Measurements from ENCODE around the gene SPRYD4.

SPRYD4 gene

DNA sequence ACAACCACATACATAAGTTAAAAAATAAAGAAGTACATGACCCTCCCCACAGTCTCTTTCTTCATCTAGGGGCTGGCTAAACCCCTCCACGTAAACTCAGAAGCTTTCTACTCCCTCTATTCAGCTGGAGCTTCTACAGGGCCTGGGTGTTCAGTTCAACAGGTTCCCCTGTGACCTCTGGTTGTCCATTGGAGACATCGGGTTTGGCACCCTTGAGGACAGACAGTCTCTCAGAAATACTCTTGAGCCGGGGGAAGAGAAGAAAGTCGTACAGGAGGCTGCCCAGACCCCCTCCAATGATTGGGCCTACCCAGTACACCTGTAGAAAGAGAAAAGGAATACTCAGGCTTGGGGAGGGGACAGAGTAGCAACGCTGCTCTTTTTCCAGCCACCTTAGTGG, 17.2 kb upstream of the SPRYD4 start:
- H3K79me1 ChIP-seq (ENCODE audit: low read depth, low read length), result no peaks in the 10 kb centered on the region
- H3K9ac ChIP-seq (ENCODE audit: low read depth, low read length, poor library complexity), result no peak overlapping the region
- H3K27me3 ChIP-seq (ENCODE audit: control insufficient read depth in 3 of 3, insufficient read depth in 3 of 3, low read depth in 1 of 3, low read length in 3 of 3), result peaks cover 0 to 4% (median 0%) of the 10 kb centered on the region in 3 experiments
- peaks cover 0 to 18% of the 10 kb centered on the region in 2 donors for H3K4me1 ChIP-seq (ENCODE audit: control insufficient read depth in 2 of 2, insufficient read depth in 1 of 2, low read depth in 1 of 2, low read length in 2 of 2)
- H3K27ac ChIP-seq (replicated peaks; ENCODE audit: low read length), result no peak overlapping the region
- peak overlapping the region; percentile 1 for H2AFZ ChIP-seq (ENCODE audit: low read length)
- no peak overlapping the region for H3K4me2 ChIP-seq (ENCODE audit: insufficient read depth, low read length, poor library complexity, severe bottlenecking)
- no peak overlapping the region for H4K91ac ChIP-seq (ENCODE audit: low read depth, low read length, poor library complexity)
- no peak overlapping the region for H3K23ac ChIP-seq (ENCODE audit: low read depth, low read length, poor library complexity)
- no CpG with 5 or more reads among the region's 5 CpGs for WGBS, 2 donors (ENCODE audit: extremely low coverage in 2 of 2, insufficient read length in 2 of 2, insufficient replicate concordance in 1 of 2)
- H2BK15ac ChIP-seq (ENCODE audit: low read length), result no peak overlapping the region
- peaks cover 0 to 14% of the 10 kb centered on the region in 2 donors for H3K36me3 ChIP-seq (replicated peaks in 1 of 2; ENCODE audit: control insufficient read depth in 2 of 2, insufficient read depth in 2 of 2, low read length in 2 of 2)
- no peak overlapping the region for H2BK5ac ChIP-seq (ENCODE audit: low read length)
- H3K4ac ChIP-seq (ENCODE audit: low read length), result no peak overlapping the region
- no peak overlapping the region for H2AK5ac ChIP-seq (ENCODE audit: low read depth, low read length)
- H2BK12ac ChIP-seq (ENCODE audit: low read length), result no peak overlapping the region
- peaks cover 0 to 9% of the 10 kb centered on the region in 2 donors for H3K9me3 ChIP-seq (replicated peaks in 1 of 2; ENCODE audit: control insufficient read depth in 2 of 2, insufficient read depth in 1 of 2, low read depth in 1 of 2, low read length in 2 of 2)
- no peak overlapping the region for H2BK120ac ChIP-seq (ENCODE audit: low read depth, low read length)
- DNase-seq (ENCODE audit: low spot score), result no peak
- no peak overlapping the region for H4K8ac ChIP-seq (ENCODE audit: low read depth, low read length)
- H3K14ac ChIP-seq (ENCODE audit: low read length), result no peak overlapping the region
- H3K18ac ChIP-seq (ENCODE audit: low read length), result no peak overlapping the region
- no peak overlapping the region for H3K4me3 ChIP-seq (ENCODE audit: low read length in 2 of 2)

DNA sequence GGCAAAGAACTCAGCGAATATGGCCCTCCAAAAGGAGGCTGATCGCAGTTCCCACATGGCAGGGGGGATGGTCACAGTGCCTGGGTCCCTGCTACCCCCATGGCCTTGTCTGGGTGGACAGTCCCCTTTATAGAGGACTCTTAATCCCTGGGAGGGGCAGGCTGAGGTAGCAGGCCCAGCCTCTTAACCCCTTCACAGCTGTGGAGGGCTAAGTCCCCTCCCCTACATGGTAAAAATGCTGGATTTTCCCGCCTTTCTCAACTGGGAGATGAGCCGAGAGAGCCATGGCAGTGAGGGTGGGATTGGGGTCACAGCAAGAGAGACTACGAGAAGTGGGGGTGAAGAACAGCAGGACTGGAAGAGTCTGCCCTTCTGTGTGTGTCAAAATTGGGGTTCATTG, 13.8 kb upstream of the SPRYD4 start, which contains the start of gene MIP:
Gene MIP (minus strand): TSS at position 101 of the 400 bp plus-strand sequence. CDS start 44 bp downstream, at position 57.
- H3K18ac ChIP-seq (ENCODE audit: low read length), result peak within 1 kb of the TSS; percentile 35
- H2BK12ac ChIP-seq (ENCODE audit: low read length), result peak within 1 kb of the TSS; percentile 36
- no peak within 1 kb of the TSS for H3K4me3 ChIP-seq (ENCODE audit: low read length in 2 of 2)
- no peak within 1 kb of the TSS for H3K4me2 ChIP-seq (ENCODE audit: insufficient read depth, low read length, poor library complexity, severe bottlenecking)
- H3K36me3 ChIP-seq (replicated peaks in 1 of 2; ENCODE audit: control insufficient read depth in 2 of 2, insufficient read depth in 2 of 2, low read length in 2 of 2), result no peaks in the 10 kb centered on the region
- H3K79me1 ChIP-seq (ENCODE audit: low read depth, low read length), result no peaks in the 10 kb centered on the region
- peak within 1 kb of the TSS; percentile 10 for H2AK5ac ChIP-seq (ENCODE audit: low read depth, low read length)
- no peak within 1 kb of the TSS for H3K9ac ChIP-seq (ENCODE audit: low read depth, low read length, poor library complexity)
- peaks cover 0 to 4% (median 0%) of the 10 kb centered on the region in 3 experiments for H3K27me3 ChIP-seq (ENCODE audit: control insufficient read depth in 3 of 3, insufficient read depth in 3 of 3, low read depth in 1 of 3, low read length in 3 of 3)
- H3K23ac ChIP-seq (ENCODE audit: low read depth, low read length, poor library complexity), result no peak within 1 kb of the TSS
- peak within 1 kb of the TSS; percentile 24 for H2BK120ac ChIP-seq (ENCODE audit: low read depth, low read length)
- peak within 1 kb of the TSS; percentile 59 for H2BK5ac ChIP-seq (ENCODE audit: low read length)
- peak within 1 kb of the TSS; percentile 36 for H2AFZ ChIP-seq (ENCODE audit: low read length)
- no CpG with 5 or more reads among the region's 5 CpGs for whole genome bisulfite sequencing, 2 donors (ENCODE audit: extremely low coverage in 2 of 2, insufficient read length in 2 of 2, insufficient replicate concordance in 1 of 2)
- DNase-seq (ENCODE audit: low spot score), result no peak
- peak within 1 kb of the TSS; percentile 40 for H2BK15ac ChIP-seq (ENCODE audit: low read length)
- peaks cover 0 to 18% of the 10 kb centered on the region in 2 donors for H3K4me1 ChIP-seq (ENCODE audit: control insufficient read depth in 2 of 2, insufficient read depth in 1 of 2, low read depth in 1 of 2, low read length in 2 of 2)
- no peak within 1 kb of the TSS for H3K4ac ChIP-seq (ENCODE audit: low read length)
- H3K27ac ChIP-seq (replicated peaks; ENCODE audit: low read length), result no peak within 1 kb of the TSS
- no peaks in the 10 kb centered on the region for H3K9me3 ChIP-seq (replicated peaks in 1 of 2; ENCODE audit: control insufficient read depth in 2 of 2, insufficient read depth in 1 of 2, low read depth in 1 of 2, low read length in 2 of 2)
- H4K91ac ChIP-seq (ENCODE audit: low read depth, low read length, poor library complexity), result peak within 1 kb of the TSS; percentile 34
- H3K14ac ChIP-seq (ENCODE audit: low read length), result peak within 1 kb of the TSS; percentile 26
- no peak within 1 kb of the TSS for H4K8ac ChIP-seq (ENCODE audit: low read depth, low read length)

DNA sequence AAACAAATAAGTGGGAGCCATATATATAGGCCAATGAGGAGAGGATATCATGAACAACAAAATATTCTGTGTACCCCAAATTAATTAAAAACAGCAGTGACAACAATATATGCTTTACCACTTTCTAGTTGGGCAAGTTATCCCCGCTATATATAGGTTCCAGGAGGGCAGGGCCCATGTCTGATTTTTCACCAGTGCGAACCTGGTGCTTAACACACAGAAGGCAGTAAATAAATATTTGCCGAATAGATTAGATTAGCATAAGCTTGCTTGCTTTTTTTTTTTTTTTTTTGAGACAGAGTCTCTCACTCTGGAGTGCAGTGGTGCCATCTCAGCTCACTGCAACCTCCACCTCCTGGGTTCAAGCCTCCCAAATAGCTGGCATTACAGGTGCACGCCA, 10.6 kb upstream of the SPRYD4 start:
- H3K14ac ChIP-seq (ENCODE audit: low read length), result no peak overlapping the region
- H4K91ac ChIP-seq (ENCODE audit: low read depth, low read length, poor library complexity), result no peak overlapping the region
- H2AK5ac ChIP-seq (ENCODE audit: low read depth, low read length), result no peak overlapping the region
- no peak overlapping the region for H2BK5ac ChIP-seq (ENCODE audit: low read length)
- no peak overlapping the region for H3K23ac ChIP-seq (ENCODE audit: low read depth, low read length, poor library complexity)
- no peak overlapping the region for H4K8ac ChIP-seq (ENCODE audit: low read depth, low read length)
- H3K18ac ChIP-seq (ENCODE audit: low read length), result no peak overlapping the region
- H3K79me1 ChIP-seq (ENCODE audit: low read depth, low read length), result no peaks in the 10 kb centered on the region
- no peak overlapping the region for H2AFZ ChIP-seq (ENCODE audit: low read length)
- peaks cover 6 to 16% of the 10 kb centered on the region in 2 donors for H3K4me1 ChIP-seq (ENCODE audit: control insufficient read depth in 2 of 2, insufficient read depth in 1 of 2, low read depth in 1 of 2, low read length in 2 of 2)
- no peak overlapping the region for H2BK120ac ChIP-seq (ENCODE audit: low read depth, low read length)
- no peaks in the 10 kb centered on the region for H3K36me3 ChIP-seq (replicated peaks in 1 of 2; ENCODE audit: control insufficient read depth in 2 of 2, insufficient read depth in 2 of 2, low read length in 2 of 2)
- H2BK12ac ChIP-seq (ENCODE audit: low read length), result no peak overlapping the region
- no peak overlapping the region for H3K4me3 ChIP-seq (ENCODE audit: low read length in 2 of 2)
- no peak overlapping the region for H3K4me2 ChIP-seq (ENCODE audit: insufficient read depth, low read length, poor library complexity, severe bottlenecking)
- no peak overlapping the region for H2BK15ac ChIP-seq (ENCODE audit: low read length)
- no peak overlapping the region for H3K4ac ChIP-seq (ENCODE audit: low read length)
- no peaks in the 10 kb centered on the region for H3K9me3 ChIP-seq (replicated peaks in 1 of 2; ENCODE audit: control insufficient read depth in 2 of 2, insufficient read depth in 1 of 2, low read depth in 1 of 2, low read length in 2 of 2)
- H3K27ac ChIP-seq (replicated peaks; ENCODE audit: low read length), result no peak overlapping the region
- DNase-seq (ENCODE audit: low spot score), result no peak
- H3K27me3 ChIP-seq (ENCODE audit: control insufficient read depth in 3 of 3, insufficient read depth in 3 of 3, low read depth in 1 of 3, low read length in 3 of 3), result peaks cover 0 to 4% (median 0%) of the 10 kb centered on the region in 3 experiments
- WGBS, 2 donors (ENCODE audit: extremely low coverage in 2 of 2, insufficient read length in 2 of 2, insufficient replicate concordance in 1 of 2), result no CpG with 5 or more reads among the region's 4 CpGs
- no peak overlapping the region for H3K9ac ChIP-seq (ENCODE audit: low read depth, low read length, poor library complexity)

DNA sequence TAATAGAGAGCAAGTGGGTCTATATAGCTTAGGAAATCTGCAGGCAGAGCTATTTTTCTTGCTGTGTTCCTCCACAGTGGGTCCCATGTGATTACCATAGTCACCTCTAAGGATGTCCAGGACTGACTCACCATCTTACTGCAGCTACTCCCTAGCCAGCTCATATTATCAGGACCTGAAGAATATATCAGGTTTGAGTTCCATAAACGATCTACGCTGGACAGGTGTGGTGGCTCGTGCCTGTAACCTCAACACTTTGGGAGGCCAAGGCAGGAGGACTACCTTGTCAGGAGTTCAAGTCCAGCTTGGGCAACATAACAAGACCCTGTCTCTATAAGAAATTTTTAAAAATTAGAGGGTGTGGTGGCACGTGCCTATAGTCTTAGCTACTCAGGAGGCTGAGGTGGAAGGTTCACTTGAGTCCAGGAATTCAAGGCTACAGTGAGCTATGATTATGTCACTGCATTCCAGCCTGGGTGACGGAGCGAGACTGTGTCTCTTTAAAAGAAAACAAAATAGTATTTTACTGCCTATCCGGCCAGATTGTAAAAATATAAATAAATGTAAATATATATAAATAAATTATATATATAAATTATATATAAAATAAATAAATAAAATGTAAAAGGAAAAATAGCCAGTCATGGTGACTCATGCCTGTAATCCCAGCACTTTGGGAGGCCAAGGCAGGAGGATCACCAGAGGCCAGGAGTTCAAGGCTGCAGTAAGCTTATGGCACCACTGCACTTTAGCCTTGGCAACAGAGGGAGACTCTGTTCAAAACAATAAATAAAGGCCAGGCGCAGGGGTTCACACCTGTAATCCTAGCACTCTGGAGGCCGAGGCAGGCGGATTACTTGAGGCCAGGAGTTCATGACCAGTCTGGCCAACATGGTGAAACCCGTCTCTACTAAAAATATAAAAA, 6.9 kb upstream of the SPRYD4 start:
- no peak for DNase-seq (ENCODE audit: low spot score)
- H3K4me2 ChIP-seq (ENCODE audit: insufficient read depth, low read length, poor library complexity, severe bottlenecking), result no peak overlapping the region
- no CpG with 5 or more reads among the region's 11 CpGs for WGBS, 2 donors (ENCODE audit: extremely low coverage in 2 of 2, insufficient read length in 2 of 2, insufficient replicate concordance in 1 of 2)
- no peak overlapping the region for H3K27ac ChIP-seq (replicated peaks; ENCODE audit: low read length)
- no peak overlapping the region for H2AFZ ChIP-seq (ENCODE audit: low read length)
- no peak overlapping the region for H2BK120ac ChIP-seq (ENCODE audit: low read depth, low read length)
- H4K91ac ChIP-seq (ENCODE audit: low read depth, low read length, poor library complexity), result no peak overlapping the region
- H3K9ac ChIP-seq (ENCODE audit: low read depth, low read length, poor library complexity), result no peak overlapping the region
- peak overlapping the region; percentile 70 for H3K18ac ChIP-seq (ENCODE audit: low read length)
- no peak overlapping the region for H3K4me3 ChIP-seq (ENCODE audit: low read length in 2 of 2)
- H3K79me1 ChIP-seq (ENCODE audit: low read depth, low read length), result no peaks in the 10 kb centered on the region
- H3K4me1 ChIP-seq (ENCODE audit: control insufficient read depth in 2 of 2, insufficient read depth in 1 of 2, low read depth in 1 of 2, low read length in 2 of 2), result peaks cover 11 to 15% of the 10 kb centered on the region in 2 donors
- no peak overlapping the region for H2BK15ac ChIP-seq (ENCODE audit: low read length)
- H3K9me3 ChIP-seq (replicated peaks in 1 of 2; ENCODE audit: control insufficient read depth in 2 of 2, insufficient read depth in 1 of 2, low read depth in 1 of 2, low read length in 2 of 2), result no peaks in the 10 kb centered on the region
- no peaks in the 10 kb centered on the region for H3K36me3 ChIP-seq (replicated peaks in 1 of 2; ENCODE audit: control insufficient read depth in 2 of 2, insufficient read depth in 2 of 2, low read length in 2 of 2)
- no peak overlapping the region for H3K23ac ChIP-seq (ENCODE audit: low read depth, low read length, poor library complexity)
- H3K27me3 ChIP-seq (ENCODE audit: control insufficient read depth in 3 of 3, insufficient read depth in 3 of 3, low read depth in 1 of 3, low read length in 3 of 3), result no peaks in the 10 kb centered on the region
- H2AK5ac ChIP-seq (ENCODE audit: low read depth, low read length), result no peak overlapping the region
- no peak overlapping the region for H2BK5ac ChIP-seq (ENCODE audit: low read length)
- H3K14ac ChIP-seq (ENCODE audit: low read length), result no peak overlapping the region
- H2BK12ac ChIP-seq (ENCODE audit: low read length), result no peak overlapping the region
- no peak overlapping the region for H4K8ac ChIP-seq (ENCODE audit: low read depth, low read length)
- no peak overlapping the region for H3K4ac ChIP-seq (ENCODE audit: low read length)
